Measurements from ENCODE around the gene NDUFAB1. TPM values are rescaled to one million over a fixed set of nuclear protein-coding genes. Genes with fewer than 3 reads are reported as not detected.

NDUFAB1 gene
- total RNA-seq, 1 experiment from 2014 or later = 189 TPM

DNA sequence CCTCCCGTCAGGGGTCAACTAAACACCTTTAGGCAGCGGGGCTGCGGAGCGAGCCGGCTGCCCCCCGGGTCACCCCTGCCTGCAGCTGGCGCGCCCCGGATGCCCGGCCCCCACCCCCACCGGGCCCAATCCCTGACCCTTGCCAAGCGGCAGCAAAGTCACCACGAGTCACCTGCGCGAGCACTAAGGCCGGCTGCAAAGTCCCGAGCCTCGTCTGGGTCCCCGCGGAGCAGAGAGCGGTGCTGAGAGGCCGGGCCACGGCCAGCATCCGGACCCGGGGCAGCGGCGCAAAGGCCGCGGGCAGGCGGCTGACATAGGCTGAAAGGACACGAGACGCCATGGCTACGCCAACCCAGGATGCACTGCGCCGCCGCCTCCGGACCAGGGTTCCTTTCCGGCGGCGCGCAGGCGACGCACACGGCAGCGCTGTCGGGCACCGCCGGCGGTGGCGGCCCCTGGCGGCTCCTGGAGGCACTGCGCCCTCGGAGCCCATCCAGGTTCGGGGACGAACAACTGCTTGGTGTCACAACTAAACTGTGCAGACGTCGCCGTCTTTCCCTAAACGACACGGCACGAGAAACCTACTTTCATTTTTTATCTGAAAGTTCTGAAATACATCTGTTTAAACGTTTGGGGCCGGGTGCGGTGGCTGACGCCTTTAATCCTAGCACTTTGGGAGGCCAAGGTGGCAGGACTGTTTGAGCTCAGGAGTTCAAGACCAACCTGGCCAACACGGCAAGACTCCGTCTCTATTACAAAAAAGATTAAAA, at the start of gene NDUFAB1 (continued):
- no peak for TF ChIP-seq PRRX2 (CRISPR knock-in tag; IDR thresholded peaks at IDR 0.05)
- TF ChIP-seq ZNF416 (CRISPR knock-in tag; IDR thresholded peaks at IDR 0.05) = no peak
- TF ChIP-seq, protein P1, sequence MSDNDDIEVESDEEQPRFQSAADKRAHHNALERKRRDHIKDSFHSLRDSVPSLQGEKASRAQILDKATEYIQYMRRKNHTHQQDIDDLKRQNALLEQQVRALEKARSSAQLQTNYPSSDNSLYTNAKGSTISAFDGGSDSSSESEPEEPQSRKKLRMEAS (CRISPR knock-in tag; IDR thresholded peaks at IDR 0.05) = peak; percentile 82
- TF ChIP-seq, protein P2, sequence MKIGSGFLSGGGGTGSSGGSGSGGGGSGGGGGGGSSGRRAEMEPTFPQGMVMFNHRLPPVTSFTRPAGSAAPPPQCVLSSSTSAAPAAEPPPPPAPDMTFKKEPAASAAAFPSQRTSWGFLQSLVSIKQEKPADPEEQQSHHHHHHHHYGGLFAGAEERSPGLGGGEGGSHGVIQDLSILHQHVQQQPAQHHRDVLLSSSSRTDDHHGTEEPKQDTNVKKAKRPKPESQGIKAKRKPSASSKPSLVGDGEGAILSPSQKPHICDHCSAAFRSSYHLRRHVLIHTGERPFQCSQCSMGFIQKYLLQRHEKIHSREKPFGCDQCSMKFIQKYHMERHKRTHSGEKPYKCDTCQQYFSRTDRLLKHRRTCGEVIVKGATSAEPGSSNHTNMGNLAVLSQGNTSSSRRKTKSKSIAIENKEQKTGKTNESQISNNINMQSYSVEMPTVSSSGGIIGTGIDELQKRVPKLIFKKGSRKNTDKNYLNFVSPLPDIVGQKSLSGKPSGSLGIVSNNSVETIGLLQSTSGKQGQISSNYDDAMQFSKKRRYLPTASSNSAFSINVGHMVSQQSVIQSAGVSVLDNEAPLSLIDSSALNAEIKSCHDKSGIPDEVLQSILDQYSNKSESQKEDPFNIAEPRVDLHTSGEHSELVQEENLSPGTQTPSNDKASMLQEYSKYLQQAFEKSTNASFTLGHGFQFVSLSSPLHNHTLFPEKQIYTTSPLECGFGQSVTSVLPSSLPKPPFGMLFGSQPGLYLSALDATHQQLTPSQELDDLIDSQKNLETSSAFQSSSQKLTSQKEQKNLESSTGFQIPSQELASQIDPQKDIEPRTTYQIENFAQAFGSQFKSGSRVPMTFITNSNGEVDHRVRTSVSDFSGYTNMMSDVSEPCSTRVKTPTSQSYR (CRISPR knock-in tag; IDR thresholded peaks at IDR 0.05) = 0 out of 2 replicates have a peak, but pooled peaks have one; percentile 25
- TF ChIP-seq TEAD1 (CRISPR knock-in tag; IDR thresholded peaks at IDR 0.05) = no peak
- TF ChIP-seq, protein P3, sequence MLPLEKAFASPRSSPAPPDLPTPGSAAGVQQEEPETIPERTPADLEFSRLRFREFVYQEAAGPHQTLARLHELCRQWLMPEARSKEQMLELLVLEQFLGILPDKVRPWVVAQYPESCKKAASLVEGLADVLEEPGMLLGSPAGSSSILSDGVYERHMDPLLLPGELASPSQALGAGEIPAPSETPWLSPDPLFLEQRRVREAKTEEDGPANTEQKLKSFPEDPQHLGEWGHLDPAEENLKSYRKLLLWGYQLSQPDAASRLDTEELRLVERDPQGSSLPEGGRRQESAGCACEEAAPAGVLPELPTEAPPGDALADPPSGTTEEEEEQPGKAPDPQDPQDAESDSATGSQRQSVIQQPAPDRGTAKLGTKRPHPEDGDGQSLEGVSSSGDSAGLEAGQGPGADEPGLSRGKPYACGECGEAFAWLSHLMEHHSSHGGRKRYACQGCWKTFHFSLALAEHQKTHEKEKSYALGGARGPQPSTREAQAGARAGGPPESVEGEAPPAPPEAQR (CRISPR knock-in tag; IDR thresholded peaks at IDR 0.05) = no peak
- TF ChIP-seq, protein P4, sequence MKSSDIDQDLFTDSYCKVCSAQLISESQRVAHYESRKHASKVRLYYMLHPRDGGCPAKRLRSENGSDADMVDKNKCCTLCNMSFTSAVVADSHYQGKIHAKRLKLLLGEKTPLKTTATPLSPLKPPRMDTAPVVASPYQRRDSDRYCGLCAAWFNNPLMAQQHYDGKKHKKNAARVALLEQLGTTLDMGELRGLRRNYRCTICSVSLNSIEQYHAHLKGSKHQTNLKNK (CRISPR knock-in tag; IDR thresholded peaks at IDR 0.05) = no peak
- TF ChIP-seq ZNF423 (CRISPR knock-in tag; IDR thresholded peaks at IDR 0.05) = no peak
- TF ChIP-seq, protein P5, sequence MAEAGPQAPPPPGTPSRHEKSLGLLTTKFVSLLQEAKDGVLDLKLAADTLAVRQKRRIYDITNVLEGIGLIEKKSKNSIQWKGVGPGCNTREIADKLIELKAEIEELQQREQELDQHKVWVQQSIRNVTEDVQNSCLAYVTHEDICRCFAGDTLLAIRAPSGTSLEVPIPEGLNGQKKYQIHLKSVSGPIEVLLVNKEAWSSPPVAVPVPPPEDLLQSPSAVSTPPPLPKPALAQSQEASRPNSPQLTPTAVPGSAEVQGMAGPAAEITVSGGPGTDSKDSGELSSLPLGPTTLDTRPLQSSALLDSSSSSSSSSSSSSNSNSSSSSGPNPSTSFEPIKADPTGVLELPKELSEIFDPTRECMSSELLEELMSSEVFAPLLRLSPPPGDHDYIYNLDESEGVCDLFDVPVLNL (CRISPR knock-in tag; IDR thresholded peaks at IDR 0.05; ENCODE audit: borderline replicate concordance, low read depth) = no peak
- TF ChIP-seq TP53 (CRISPR knock-in tag; IDR thresholded peaks at IDR 0.05) = no peak
- TF ChIP-seq NR3C1 (CRISPR knock-in tag; conservative IDR thresholded peaks at IDR 0.05; ENCODE audit: low read depth) = no peak
- no peak for TF ChIP-seq KAT7 (CRISPR knock-in tag; IDR thresholded peaks at IDR 0.05; ENCODE audit: borderline replicate concordance)
- TF ChIP-seq, protein P6, sequence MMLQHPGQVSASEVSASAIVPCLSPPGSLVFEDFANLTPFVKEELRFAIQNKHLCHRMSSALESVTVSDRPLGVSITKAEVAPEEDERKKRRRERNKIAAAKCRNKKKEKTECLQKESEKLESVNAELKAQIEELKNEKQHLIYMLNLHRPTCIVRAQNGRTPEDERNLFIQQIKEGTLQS (CRISPR knock-in tag; conservative IDR thresholded peaks at IDR 0.05) = no peak
- TF ChIP-seq, protein P7, sequence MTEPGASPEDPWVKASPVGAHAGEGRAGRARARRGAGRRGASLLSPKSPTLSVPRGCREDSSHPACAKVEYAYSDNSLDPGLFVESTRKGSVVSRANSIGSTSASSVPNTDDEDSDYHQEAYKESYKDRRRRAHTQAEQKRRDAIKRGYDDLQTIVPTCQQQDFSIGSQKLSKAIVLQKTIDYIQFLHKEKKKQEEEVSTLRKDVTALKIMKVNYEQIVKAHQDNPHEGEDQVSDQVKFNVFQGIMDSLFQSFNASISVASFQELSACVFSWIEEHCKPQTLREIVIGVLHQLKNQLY (CRISPR knock-in tag; IDR thresholded peaks at IDR 0.05) = no peak
- no peak for TF ChIP-seq NFATC4 (CRISPR knock-in tag; IDR thresholded peaks at IDR 0.05)
- TF ChIP-seq, protein P8, sequence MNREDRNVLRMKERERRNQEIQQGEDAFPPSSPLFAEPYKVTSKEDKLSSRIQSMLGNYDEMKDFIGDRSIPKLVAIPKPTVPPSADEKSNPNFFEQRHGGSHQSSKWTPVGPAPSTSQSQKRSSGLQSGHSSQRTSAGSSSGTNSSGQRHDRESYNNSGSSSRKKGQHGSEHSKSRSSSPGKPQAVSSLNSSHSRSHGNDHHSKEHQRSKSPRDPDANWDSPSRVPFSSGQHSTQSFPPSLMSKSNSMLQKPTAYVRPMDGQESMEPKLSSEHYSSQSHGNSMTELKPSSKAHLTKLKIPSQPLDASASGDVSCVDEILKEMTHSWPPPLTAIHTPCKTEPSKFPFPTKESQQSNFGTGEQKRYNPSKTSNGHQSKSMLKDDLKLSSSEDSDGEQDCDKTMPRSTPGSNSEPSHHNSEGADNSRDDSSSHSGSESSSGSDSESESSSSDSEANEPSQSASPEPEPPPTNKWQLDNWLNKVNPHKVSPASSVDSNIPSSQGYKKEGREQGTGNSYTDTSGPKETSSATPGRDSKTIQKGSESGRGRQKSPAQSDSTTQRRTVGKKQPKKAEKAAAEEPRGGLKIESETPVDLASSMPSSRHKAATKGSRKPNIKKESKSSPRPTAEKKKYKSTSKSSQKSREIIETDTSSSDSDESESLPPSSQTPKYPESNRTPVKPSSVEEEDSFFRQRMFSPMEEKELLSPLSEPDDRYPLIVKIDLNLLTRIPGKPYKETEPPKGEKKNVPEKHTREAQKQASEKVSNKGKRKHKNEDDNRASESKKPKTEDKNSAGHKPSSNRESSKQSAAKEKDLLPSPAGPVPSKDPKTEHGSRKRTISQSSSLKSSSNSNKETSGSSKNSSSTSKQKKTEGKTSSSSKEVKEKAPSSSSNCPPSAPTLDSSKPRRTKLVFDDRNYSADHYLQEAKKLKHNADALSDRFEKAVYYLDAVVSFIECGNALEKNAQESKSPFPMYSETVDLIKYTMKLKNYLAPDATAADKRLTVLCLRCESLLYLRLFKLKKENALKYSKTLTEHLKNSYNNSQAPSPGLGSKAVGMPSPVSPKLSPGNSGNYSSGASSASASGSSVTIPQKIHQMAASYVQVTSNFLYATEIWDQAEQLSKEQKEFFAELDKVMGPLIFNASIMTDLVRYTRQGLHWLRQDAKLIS (CRISPR knock-in tag; IDR thresholded peaks at IDR 0.05; ENCODE audit: borderline replicate concordance) = no peak
- TF ChIP-seq NR1H2 (CRISPR knock-in tag; IDR thresholded peaks at IDR 0.05) = no peak
- no peak for TF ChIP-seq SMAD4 (CRISPR knock-in tag; IDR thresholded peaks at IDR 0.05)
- TF ChIP-seq, protein P9, sequence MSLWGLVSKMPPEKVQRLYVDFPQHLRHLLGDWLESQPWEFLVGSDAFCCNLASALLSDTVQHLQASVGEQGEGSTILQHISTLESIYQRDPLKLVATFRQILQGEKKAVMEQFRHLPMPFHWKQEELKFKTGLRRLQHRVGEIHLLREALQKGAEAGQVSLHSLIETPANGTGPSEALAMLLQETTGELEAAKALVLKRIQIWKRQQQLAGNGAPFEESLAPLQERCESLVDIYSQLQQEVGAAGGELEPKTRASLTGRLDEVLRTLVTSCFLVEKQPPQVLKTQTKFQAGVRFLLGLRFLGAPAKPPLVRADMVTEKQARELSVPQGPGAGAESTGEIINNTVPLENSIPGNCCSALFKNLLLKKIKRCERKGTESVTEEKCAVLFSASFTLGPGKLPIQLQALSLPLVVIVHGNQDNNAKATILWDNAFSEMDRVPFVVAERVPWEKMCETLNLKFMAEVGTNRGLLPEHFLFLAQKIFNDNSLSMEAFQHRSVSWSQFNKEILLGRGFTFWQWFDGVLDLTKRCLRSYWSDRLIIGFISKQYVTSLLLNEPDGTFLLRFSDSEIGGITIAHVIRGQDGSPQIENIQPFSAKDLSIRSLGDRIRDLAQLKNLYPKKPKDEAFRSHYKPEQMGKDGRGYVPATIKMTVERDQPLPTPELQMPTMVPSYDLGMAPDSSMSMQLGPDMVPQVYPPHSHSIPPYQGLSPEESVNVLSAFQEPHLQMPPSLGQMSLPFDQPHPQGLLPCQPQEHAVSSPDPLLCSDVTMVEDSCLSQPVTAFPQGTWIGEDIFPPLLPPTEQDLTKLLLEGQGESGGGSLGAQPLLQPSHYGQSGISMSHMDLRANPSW (CRISPR knock-in tag; conservative IDR thresholded peaks at IDR 0.05; ENCODE audit: low read depth) = no peak
- TF ChIP-seq NFYB (CRISPR knock-in tag; conservative IDR thresholded peaks at IDR 0.05; ENCODE audit: low read depth) = no peak
- TF ChIP-seq, protein P10, sequence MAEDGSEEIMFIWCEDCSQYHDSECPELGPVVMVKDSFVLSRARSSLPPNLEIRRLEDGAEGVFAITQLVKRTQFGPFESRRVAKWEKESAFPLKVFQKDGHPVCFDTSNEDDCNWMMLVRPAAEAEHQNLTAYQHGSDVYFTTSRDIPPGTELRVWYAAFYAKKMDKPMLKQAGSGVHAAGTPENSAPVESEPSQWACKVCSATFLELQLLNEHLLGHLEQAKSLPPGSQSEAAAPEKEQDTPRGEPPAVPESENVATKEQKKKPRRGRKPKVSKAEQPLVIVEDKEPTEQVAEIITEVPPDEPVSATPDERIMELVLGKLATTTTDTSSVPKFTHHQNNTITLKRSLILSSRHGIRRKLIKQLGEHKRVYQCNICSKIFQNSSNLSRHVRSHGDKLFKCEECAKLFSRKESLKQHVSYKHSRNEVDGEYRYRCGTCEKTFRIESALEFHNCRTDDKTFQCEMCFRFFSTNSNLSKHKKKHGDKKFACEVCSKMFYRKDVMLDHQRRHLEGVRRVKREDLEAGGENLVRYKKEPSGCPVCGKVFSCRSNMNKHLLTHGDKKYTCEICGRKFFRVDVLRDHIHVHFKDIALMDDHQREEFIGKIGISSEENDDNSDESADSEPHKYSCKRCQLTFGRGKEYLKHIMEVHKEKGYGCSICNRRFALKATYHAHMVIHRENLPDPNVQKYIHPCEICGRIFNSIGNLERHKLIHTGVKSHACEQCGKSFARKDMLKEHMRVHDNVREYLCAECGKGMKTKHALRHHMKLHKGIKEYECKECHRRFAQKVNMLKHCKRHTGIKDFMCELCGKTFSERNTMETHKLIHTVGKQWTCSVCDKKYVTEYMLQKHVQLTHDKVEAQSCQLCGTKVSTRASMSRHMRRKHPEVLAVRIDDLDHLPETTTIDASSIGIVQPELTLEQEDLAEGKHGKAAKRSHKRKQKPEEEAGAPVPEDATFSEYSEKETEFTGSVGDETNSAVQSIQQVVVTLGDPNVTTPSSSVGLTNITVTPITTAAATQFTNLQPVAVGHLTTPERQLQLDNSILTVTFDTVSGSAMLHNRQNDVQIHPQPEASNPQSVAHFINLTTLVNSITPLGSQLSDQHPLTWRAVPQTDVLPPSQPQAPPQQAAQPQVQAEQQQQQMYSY (CRISPR knock-in tag; IDR thresholded peaks at IDR 0.05) = no peak

All from WTC11 (cell line).